ENCODE results near the gene TCF12. TPM values are rescaled to one million over a fixed set of nuclear protein-coding genes. Genes with fewer than 3 reads are reported as not detected.

The TCF12 gene
- total RNA-seq, 1 donor from 2014 or later = 68.9 TPM

DNA sequence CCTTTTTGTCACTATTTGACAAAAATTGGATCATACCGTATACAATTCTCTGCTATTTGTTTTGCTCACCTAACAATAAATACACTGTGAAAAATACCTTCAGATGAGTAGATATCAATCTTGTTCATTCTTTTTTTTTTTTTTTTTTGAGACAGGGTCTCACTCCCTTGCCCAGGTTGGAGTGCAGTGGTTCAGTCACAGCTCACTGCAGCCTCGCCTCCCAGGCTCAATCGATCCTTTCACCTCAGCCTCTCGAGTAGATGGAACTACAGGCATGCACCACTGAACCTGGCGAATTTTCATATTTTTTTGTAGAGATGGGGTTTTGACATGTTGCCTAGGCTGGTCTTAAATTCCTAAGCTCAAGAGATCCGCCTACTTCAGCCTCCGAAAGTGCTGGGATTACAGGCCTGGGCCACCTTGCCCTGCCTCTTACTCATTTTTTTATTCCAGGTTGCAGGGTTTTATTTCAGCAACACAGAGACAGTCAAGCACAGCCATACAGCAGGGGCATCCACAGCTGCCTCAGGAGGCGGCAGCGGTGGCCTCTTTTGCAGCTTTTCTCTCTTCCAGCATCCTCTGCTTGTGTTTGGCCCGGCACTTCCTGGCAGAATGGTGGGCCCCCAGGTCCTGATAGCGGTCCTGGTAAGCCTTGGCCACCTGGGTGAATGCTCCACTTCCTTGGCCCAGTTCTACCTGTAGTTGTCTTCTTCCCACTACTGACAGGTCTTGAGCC, 406.7 kb downstream of the TCF12 start:
- DNase-seq (ENCODE audit: low read depth) = no peak
- H3K4me3 ChIP-seq (ENCODE audit: low read depth, low read length) = no peak overlapping the region
- TF ChIP-seq CTCF (conservative IDR thresholded peaks at IDR 0.05; ENCODE audit: low read depth, low read length) = no peak

DNA sequence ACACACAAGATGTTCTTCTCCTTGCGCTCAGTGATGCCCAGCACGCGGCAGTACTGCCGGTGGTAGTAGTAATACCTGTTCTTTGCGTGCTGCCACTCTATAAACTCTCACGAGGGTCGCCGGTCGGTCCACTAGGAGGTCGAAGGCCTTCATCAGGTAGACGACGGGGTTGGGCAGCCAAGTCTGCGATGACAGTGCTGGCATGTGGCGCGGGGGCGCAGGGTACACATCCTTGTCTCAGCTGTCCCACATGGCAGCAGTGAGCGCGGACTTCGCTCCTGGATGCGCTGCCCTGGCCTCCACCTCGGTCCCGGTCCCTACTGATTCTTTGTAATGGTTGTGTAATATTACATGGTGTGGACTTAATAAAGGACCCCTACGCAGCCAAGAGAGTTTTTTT, 407.8 kb downstream of the TCF12 start:
- no peak overlapping the region for H3K4me3 ChIP-seq (ENCODE audit: low read depth, low read length)
- no peak for DNase-seq (ENCODE audit: low read depth)
- TF ChIP-seq CTCF (conservative IDR thresholded peaks at IDR 0.05; ENCODE audit: low read depth, low read length) = no peak

- H3K4me3 ChIP-seq (ENCODE audit: low read depth, low read length) = no peak overlapping the region
- no peak for TF ChIP-seq CTCF (conservative IDR thresholded peaks at IDR 0.05; ENCODE audit: low read depth, low read length)
- peak; percentile 55 for DNase-seq (ENCODE audit: low read depth)
These were observed 409.6 kb downstream of the TCF12 start for GRCh38 chr15:57327985-57328471.

DNA sequence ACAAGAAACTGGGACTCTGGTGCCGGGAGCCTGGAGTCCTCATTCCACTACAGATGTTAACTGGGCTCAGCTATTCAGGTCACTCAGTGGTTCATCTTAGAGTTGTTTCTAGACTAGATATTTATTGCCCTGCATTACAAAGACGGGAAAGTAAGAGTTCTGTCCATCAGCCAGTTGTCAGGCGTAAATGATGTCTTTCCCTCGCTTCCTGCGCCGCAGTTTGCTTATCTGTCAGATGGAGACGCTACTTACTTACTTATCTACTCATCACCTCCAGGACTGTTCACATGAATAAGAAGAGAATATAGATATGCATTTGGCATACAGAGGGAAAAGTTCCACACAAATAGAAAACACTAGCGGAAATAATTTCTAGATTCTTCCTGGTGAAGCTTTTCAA, 410.0 kb downstream of the TCF12 start:
- TF ChIP-seq CTCF (conservative IDR thresholded peaks at IDR 0.05; ENCODE audit: low read depth, low read length) = no peak
- H3K4me3 ChIP-seq (ENCODE audit: low read depth, low read length) = no peak overlapping the region
- no peak for DNase-seq (ENCODE audit: low read depth)

DNA sequence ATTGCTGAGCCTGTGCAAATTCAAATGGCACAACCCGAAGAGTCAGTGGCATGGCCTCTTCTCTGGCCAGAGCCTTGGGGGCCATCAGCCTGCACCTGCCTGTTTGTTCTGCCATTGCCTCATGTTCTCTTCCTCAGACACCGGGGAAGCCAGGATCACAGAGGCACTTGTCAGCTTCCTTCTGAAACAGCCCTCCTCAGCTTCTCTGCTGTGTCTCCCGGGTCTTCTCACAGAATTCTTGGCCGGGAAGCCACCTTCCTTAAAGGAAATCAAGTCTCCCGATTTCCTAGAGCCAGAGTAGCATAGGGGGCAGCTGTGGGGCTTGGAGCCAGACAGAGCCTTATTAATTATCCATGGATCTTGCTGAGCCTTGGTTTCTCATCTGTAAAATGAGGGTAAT, 410.5 kb downstream of the TCF12 start:
- TF ChIP-seq CTCF (conservative IDR thresholded peaks at IDR 0.05; ENCODE audit: low read depth, low read length) = no peak
- DNase-seq (ENCODE audit: low read depth) = no peak
- no peak overlapping the region for H3K4me3 ChIP-seq (ENCODE audit: low read depth, low read length)

- no peak overlapping the region for H3K4me3 ChIP-seq (ENCODE audit: low read depth, low read length)
- no peak for TF ChIP-seq CTCF (conservative IDR thresholded peaks at IDR 0.05; ENCODE audit: low read depth, low read length)
- DNase-seq (ENCODE audit: low read depth) = no peak
These were observed 411.3 kb downstream of the TCF12 start for GRCh38 chr15:57329582-57330367.
